Tibial artery (tissue), 4 donors: ENCODE data around the gene ZFPM1.

Experiments
- DNase-seq, 2 donors: peaks; one replicate each; pipeline ENCODE4 v3.0.0-alpha.2; 2019
- H3K27ac ChIP-seq, 2 donors: fragments of 200-600 bp; sonication (generic) in 1 of 2; 1 replicate in 1 of 2; 2 replicates in 1 of 2; pipeline ENCODE4 v1.5.1; 2018 to 2019; ENCODE audit warnings: mild to moderate bottlenecking in 1 of 2
- H3K27me3 ChIP-seq, 2 donors: fragments of 200-600 bp; sonication (generic) in 1 of 2; one replicate each; pipeline versions ENCODE4 v1.5.1 to v1.6.0; 2016 to 2019
- H3K36me3 ChIP-seq, 3 donors: fragments of 200-600 bp; sonication (generic) in 2 of 3; one replicate each; pipeline ENCODE4 v1.5.1; 2016 to 2019; ENCODE audit warnings: mild to moderate bottlenecking in 2 of 3
- H3K4me1 ChIP-seq, 4 donors: fragments of 200-600 bp; sonication (generic) in 2 of 4; 1 replicate in 3 of 4; 2 replicates in 1 of 4; pipeline ENCODE4 v1.5.1; 2016 to 2019
- H3K4me3 ChIP-seq, 2 donors: fragments of 200-600 bp; sonication (generic) in 1 of 2; 1 replicate in 1 of 2; 2 replicates in 1 of 2; pipeline ENCODE4 v1.5.1; 2018 to 2019; ENCODE audit warnings: mild to moderate bottlenecking in 2 of 2
- H3K9me3 ChIP-seq, 3 donors: fragments of 200-600 bp; sonication (generic) in 1 of 3; one replicate each; pipeline ENCODE4 v1.5.1; 2016 to 2019
- CTCF ChIP-seq, 2 experiments: fragments of 200-600 bp in 1 of 2; fragments of 450-650 bp in 1 of 2; IDR thresholded peaks; one replicate each; pipeline ENCODE4 v1.5.1; 2017 to 2019; ENCODE audit warnings: antibody characterized with exemption in 2 of 2, mild to moderate bottlenecking in 1 of 2, moderate library complexity in 1 of 2
- intact Hi-C: fragments of 100-400 bp; cut with DNase I; formaldehyde crosslinking; loops from one replicate; pipeline ENCODE4 v1.15.0; 2023; ENCODE audit warnings: low total_unique reads

ZFPM1 gene

DNA sequence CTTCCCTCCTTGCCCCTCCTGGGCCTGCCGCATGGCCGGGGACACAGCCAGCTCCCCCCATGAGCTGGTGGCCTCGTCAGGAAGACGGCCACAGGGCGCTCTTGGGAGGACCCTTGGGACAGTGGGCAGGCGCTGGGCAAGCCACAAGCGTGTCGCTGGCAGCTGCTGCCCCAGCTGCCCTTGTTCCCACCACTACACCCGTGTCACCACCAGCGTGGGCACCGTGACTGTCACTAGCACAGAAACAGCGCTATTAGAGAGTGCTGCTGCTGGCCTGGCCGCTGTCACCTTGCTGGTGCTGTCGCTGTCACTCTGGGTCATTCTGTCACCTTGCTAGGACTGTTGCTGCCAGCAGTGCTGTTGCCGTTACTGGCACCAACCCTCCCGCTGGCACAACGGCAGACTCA lies 47.2 kb downstream of the ZFPM1 start:
- DNase-seq, result no peak
- no peaks in the 10 kb centered on the region for H3K36me3 ChIP-seq
- peaks cover 0 to 20% of the 10 kb centered on the region in 2 donors for H3K27me3 ChIP-seq
- no peaks in the 10 kb centered on the region for H3K9me3 ChIP-seq
- no peak overlapping the region for H3K4me3 ChIP-seq
- no peaks in the 10 kb centered on the region for H3K4me1 ChIP-seq
- no peak overlapping the region for H3K27ac ChIP-seq
- intact Hi-C loops, result no loop called here
- no peak for TF ChIP-seq CTCF (IDR thresholded peaks at IDR 0.05)

DNA sequence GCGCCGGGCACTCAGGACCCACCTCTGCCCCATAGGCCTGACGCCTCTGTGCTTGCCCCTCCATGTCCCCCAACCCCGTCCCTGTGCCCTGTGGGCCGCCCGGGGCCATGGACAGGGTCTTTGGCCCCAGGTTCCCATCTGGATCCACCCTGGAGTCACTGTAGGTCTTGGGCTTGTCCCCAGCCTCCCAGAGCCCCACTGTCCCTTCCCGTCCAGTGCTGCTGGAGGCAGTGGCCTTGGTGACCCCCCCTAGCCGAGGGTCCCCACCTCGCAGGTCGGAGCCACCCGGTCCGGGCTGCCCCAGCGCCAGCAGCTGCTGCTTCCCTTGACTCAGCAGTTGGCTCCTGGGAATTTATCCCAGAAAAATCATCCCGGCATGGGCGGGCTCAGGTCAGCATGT lies 49.3 kb downstream of the ZFPM1 start:
- Histone ChIP-seq H3K4me1 (no peaks in the 10 kb centered on the region), H3K9me3 (no peaks in the 10 kb centered on the region), H3K27ac (no peak overlapping the region), H3K36me3 (no peaks in the 10 kb centered on the region), H3K4me3 (no peak overlapping the region), H3K27me3 (peaks cover 0 to 17% of the 10 kb centered on the region in 2 donors)
- no peak for TF ChIP-seq CTCF (IDR thresholded peaks at IDR 0.05)
- intact Hi-C loops, result no loop called here
- DNase-seq, result no peak

GRCh38 chr16:88502776-88503280 lies 49.7 kb downstream of the ZFPM1 start:
- no peaks in the 10 kb centered on the region for H3K4me1 ChIP-seq
- intact Hi-C loops, result no loop called here
- H3K27me3 ChIP-seq, result peaks cover 0 to 14% of the 10 kb centered on the region in 2 donors
- no peak overlapping the region for H3K4me3 ChIP-seq
- no peaks in the 10 kb centered on the region for H3K9me3 ChIP-seq
- H3K27ac ChIP-seq, result no peak overlapping the region
- no peaks in the 10 kb centered on the region for H3K36me3 ChIP-seq
- DNase-seq, result no peak
- no peak for TF ChIP-seq CTCF (IDR thresholded peaks at IDR 0.05)

- no peaks in the 10 kb centered on the region for H3K4me1 ChIP-seq
- no peak overlapping the region for H3K27ac ChIP-seq
- no peak overlapping the region for H3K4me3 ChIP-seq
- DNase-seq, result no peak
- no peak for TF ChIP-seq CTCF (IDR thresholded peaks at IDR 0.05)
- H3K27me3 ChIP-seq, result peaks cover 0 to 9% of the 10 kb centered on the region in 2 donors
- H3K9me3 ChIP-seq, result no peaks in the 10 kb centered on the region
- intact Hi-C loops, result no loop called here
- H3K36me3 ChIP-seq, result no peaks in the 10 kb centered on the region
Observed at GRCh38 chr16:88503374-88503770, 50.3 kb downstream of the ZFPM1 start.

DNA sequence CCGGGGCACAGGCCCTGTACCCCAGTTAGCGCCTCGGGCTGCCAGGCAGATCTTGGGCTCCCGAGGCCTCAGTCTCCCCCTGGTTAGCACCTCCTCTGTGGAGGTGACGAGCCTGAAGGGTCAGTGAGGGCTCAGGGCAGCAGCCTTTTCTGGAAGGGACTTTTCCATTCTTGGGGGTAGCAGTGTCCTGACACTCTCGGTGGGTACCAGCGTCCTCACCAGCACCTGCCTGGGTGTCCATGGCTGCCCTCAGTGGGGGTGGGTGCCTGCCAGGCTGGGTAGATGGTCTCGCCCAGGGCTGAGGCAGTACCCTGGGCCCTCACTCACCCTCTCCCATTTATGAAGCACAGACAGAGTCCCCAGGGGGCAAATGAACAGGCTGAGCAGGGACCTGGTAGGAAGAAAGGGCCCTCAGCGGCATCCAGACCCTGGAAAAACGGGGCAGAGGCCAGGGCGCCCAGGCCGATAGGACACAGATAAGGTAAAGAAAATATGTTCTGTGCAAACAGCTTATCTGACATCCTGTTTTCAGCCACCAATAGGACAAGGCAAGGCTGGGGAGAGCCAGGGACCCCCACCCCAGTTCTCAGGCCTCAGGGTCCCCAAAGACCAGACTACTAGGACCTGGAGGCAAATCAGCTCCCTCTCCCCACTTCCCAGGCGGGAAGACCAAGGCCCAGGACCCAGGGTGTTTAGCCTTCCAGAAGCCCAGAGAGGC lies 50.9 kb downstream of the ZFPM1 start:
- Histone ChIP-seq H3K27ac (no peak overlapping the region), H3K4me1 (no peaks in the 10 kb centered on the region), H3K9me3 (no peaks in the 10 kb centered on the region)

More for the DNA sequence above, 50.9 kb downstream of the ZFPM1 start:
- DNase-seq, result no peak
- Histone ChIP-seq H3K36me3 (no peaks in the 10 kb centered on the region), H3K27me3 (peaks cover 0 to 9% of the 10 kb centered on the region in 2 donors), H3K4me3 (no peak overlapping the region)
- intact Hi-C loops, result no loop called here
- no peak for TF ChIP-seq CTCF (IDR thresholded peaks at IDR 0.05)
